Stimulated activated CD8-positive, alpha-beta memory T cell treated with anti-CD3 and anti-CD28 coated beads, Interleukin-2, amount 100 ng/mL, for 1 hour (primary cell): Measurements from ENCODE around the gene MLN.

Source experiments
- DNase-seq, 2 donors: peaks; one replicate each; pipeline ENCODE4 v3.0.0-alpha.2; 2020; ENCODE audit warnings: low read depth in 2 of 2

The MLN gene

DNA sequence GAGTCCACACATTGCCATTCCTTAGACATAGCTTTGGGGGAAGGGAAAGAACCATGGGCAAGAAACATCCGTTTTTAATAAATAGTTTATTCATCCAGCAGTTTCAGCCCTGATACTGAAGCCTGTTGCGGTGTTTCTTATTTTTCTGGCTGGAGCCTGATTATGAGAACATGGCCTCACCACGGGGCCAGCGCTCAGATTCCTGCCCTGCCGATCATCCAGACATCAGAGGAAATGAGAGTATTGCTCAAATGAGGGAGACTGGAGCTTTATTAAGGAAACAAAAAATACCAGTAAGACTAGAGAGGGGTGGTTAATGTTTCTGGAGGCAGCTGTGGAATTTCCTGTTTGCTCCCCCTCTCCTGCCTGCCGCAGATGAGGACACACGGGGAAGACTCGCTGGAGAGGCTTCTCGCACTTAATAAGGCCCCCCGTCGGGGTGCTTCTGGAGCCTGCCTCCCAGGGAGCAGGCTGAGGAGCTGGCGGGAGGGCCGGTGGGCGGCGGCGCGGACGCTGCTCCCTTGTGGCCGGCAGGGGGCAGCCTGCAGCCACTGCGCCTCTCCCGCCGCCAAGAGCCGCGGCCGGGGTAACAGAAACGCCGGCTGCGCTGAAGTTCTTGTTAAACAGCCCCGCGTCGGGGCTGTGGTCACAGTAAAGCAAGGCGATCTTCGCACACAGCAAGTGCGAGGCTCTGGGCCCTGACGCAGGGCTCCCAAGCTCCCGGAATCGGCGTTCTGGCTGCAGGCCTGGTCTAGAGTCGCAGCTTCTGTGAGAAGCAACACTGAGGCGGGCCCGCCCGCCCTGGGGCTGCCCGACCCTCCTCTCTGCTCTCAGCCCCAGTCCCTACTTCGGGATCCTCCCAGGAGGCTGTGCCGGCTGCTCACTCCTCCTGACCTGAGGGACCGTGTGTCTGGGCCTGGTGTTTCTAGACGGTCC lies 32.4 kb downstream of the MLN start:
- DNase-seq, result peak; percentile 24 to 34

DNA sequence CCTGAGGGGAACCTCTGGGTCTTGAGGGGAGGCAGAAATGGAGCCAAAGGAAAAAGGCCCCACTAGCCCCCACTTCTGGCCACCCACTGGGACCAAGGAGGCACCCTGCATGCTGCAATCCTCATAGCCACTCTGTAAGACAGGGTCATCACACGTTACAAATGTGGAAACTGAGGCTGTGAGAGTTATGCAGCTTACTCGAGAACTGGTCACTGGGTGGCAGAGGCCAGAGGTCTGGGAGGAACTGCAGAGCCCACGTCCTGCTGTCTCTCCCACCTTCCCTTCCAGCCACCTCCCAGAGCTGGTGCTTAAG lies 33.0 kb downstream of the MLN start:
- DNase-seq, result no peak

DNA sequence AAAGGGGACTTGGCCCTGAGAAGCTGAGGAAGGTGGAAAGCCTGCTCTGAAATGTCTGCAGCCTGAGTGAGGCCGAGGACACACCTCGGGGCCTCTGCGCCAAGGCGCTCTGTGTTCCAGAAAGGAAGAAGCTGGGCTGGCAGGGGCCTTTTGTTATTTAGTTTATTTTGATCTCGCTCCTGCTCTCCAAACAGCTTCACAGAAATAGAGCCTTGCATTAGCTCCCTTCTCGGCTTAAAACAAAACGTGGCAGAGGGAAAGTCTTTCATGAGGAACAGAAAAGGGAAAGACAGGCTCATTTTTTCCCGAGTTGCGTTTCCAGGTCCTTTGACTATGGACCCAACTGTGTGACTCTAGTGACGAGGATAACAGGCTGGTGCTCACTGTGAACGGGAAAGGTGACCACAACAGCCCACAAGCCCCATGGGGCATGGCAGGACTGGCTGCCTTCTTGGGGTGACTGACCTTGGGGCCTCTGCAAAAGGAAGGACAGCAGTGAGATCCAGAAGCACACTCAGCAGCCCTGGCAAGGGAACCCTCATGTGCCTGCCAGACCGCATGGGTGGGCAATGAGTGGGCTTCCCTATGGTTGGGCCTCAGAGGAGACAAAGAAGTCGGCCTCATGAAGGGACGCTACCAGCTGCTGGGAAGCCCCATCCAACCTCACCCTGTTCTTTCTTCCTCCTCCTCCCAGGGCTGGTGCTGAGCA lies 33.5 kb downstream of the MLN start:
- no peak for DNase-seq

DNA sequence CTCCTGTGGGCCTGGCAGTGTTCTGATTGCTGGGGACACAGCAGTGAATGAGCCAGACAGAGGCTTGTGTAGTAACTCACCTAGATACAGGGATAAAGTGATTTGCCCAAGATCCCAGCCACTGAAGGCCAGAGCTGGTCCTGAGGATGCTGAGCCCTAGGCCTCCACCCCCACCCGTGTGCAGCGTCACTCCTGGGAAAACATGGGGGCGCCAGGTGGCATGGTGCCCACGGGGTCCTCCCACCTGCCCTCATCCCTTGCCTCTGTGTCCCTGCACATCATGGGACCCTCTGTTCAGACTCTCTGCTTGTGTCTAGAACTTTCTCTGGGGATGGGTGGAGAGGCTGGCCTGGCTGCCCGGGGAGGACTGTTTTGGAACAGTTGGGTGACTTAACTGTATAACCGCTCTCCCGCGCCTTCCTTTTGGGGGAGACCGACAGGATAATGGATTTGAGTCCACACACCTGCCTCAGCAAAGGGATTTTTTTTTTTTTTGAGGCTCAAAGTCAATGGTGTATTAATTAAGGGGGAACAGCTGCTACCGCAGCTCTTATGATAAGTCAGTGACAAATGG lies 34.5 kb downstream of the MLN start:
- no peak for DNase-seq

GRCh38 chr6:33768644-33769120 lies 35.1 kb downstream of the MLN start:
- peak; percentile 41 to 46 for DNase-seq

- DNase-seq, result no peak
Observed at GRCh38 chr6:33766921-33767907, 36.6 kb downstream of the MLN start.

- DNase-seq, result no peak
Observed at GRCh38 chr6:33765368-33765767, 38.4 kb downstream of the MLN start.

DNA sequence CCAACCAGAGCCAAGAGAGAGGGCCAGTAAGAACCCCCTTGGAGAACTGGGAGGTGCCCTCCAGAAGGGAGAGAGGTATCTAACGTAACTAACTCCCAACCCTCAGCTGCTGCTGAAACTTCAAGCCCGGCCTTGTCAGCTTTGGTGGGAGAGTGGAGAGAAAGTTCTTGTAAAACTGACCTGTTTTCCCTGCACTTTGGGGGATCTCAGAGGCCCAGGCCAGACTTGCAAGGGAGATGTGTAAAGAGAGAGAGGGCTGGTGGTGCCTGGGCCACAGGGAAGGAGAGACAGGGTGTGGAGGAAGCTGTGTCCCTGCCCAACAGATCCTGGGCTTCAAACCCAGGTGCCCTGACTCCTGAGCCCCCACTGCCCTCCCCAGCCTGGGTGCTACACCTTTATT lies 39.8 kb downstream of the MLN start:
- no peak for DNase-seq

- no peak for DNase-seq
Observed at GRCh38 chr6:33763483-33763882, 40.3 kb downstream of the MLN start.

GRCh38 chr6:33762713-33763112 lies 41.1 kb downstream of the MLN start:
- DNase-seq, result no peak

DNA sequence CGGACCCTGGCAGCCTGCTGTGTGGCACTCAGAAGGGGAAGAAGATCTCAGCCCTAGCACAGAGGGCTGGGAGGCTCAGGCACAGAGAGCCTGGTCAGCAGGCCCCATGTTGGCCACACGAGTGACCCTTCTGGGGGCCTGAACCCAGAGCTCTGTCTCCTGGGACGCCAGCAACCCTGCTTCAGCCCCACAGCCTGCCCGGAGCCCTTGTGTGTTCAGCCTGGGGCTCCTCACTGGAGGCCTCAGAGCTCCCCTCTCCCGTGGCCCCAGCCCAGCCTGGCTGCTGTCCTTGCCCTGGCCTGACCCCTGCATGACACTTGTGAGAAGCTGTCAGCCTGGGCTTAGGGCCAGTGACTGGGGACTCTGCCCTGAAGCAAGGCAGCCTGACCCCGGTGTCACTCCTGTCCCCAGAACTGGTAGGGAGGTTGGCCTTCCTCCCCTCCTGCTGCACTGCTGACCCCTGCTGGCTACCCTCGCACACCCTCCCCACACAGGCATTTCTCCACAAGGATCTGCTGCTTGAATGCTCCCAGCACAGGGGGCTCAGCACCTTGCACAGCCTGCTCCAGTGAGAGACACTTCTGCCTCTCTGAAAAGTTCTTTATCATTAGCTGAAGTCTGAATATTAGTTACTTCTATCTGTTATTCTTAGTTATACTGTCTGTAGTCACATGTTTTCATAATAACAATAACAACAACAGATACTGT lies 41.7 kb downstream of the MLN start:
- DNase-seq, result no peak

DNA sequence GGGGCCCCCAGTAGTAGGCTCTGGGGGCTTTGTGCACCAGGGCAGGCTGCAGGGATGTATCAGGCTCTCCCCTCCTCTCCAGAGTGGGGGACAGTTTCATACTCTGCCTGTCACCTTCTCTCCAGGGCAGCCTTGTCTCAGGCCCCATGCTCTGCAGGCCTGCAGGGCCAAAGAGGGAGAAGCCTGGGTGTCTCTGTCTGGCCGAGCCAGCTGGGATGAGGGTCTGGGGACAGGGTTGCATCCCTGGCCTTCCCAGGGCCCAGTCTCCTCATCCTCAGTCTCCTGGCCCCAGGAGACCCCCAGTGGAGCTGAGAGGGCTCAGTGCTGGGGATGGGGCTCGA lies 42.3 kb downstream of the MLN start:
- DNase-seq, result no peak

DNA sequence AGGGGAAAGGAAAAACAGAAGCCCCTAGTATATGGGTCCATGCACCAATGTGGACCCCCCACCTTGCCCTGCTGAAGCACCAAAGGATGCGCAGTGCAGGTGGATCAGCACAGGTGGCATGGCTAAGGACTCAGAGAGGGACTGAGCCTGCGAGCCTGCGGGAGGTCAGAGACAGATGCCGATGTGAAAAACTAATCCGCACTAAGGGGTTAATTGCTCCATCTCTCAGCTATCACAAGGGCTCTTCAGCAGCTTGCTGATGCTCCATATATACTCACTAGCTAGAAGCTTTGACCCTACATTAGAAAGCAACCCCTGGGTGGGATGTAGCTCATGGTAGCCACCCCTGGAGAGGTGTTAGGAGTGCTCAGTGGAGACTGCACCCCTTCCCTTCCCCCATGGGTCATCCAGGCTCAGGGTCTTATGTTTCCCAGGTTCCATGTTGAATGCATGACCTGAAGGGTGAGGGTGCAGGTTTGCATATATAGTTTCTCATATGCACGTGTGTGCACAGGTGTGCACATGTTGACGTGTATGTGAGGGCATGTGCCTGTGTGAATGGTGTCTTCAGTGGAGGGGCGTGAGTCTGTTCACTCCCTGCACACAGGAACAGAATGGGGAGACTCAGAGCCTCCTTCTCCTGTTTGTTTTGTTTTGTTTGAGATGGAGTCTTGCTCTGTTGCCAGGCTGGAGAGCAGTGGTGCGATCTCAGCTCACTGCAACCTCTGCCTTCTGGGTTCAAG lies 43.7 kb downstream of the MLN start:
- no peak for DNase-seq

GRCh38 chr6:33758815-33759216 lies 45.0 kb downstream of the MLN start:
- DNase-seq, result no peak

GRCh38 chr6:33757906-33758305 lies 45.9 kb downstream of the MLN start:
- DNase-seq, result no peak

- no peak for DNase-seq
Observed at GRCh38 chr6:33757113-33757512, 46.7 kb downstream of the MLN start.

DNA sequence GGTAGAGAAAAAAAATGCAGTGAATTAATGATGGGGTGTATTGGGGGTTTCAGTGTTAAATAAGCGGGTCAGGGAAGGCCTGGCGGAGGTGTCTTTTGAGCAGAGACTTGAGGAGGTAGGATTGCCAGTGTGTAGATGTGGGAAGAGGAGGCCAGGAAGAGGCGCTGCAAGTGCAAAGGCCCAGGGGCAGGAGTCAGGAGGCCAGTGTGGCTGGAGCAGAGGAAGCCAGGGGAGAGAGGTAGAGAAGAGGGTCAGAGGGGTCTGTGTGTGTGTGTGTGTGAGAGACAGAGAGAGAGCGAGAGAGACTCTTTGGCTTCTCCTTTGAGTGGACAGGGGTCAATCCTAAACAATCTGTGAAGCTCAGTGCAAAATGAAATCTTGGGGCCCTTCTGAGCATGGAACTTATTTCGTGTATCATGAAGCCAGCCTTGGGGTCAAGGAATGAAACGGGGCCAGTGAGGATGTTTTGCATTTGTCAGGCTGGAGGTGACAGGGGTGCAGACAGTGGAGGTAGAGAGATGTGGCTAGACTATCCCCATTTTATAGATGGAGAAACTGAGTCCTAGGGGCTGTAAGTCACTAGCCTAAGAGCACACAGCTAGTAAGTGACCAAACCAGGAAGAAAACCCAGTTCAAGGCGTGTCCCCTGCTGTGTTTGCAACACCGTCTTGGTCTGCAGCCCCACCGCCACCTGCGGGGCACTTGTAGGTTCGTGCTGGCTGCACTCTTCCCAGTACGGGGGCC lies 47.4 kb downstream of the MLN start:
- no peak for DNase-seq

DNA sequence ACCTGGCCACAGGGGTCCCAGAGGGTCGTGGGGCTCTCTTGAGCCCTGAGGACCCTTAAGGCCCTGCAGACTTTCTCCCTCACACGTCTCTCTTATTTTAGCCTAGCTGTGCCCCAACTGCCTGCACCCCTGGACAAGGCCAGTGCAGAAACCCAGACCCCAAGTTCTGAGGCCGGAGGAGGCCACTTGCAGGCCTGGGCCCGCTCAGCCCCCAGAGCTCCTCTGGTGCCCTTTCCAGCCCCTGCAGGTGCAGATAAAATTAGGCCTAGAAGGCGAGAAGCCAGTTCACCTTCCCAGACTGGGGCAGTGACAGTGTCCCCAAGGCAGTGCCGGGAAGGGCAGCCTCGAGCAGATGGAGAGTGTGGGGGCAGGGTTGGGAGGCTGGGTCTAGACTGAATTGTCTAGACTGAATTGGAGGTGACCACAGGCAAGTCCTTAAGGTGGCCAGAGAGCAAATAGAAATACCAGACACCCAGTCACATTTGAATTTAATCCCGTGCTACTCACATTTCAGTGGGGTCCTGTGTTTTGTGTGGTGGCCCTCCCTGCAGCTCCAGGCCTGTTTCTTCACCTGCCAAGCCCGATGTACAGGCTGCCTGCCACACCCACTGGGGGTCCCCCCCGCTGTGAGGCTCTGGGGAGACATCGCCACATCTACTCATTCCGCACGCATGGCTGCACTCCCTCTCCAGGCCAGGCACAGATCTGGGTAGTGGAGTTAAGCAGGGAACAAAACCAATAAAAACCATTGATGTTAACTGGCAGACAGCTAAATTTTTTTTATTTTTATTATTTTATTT lies 48.5 kb downstream of the MLN start:
- no peak for DNase-seq

- no peak for DNase-seq
Observed at GRCh38 chr6:33754222-33754621, 49.6 kb downstream of the MLN start.
